HG03575 (cell line): ENCODE results near the gene MYH14.

Experiments
- ATAC-seq: cut with Tn5 transposase; IDR thresholded peaks from one replicate; pipeline ENCODE4 v1.9.1; 2021; ENCODE audit not compliant: unreplicated experiment, insufficient number of reproducible peaks, low FRiP score; ENCODE audit errors: extremely low read depth

The MYH14 gene

GRCh38 chr19:50250450-50251136 lies 47.2 kb downstream of the MYH14 start:
- ATAC-seq, result no peak

GRCh38 chr19:50252111-50252886 lies 48.9 kb downstream of the MYH14 start:
- no peak for ATAC-seq

- no peak for ATAC-seq
These were observed 49.5 kb downstream of the MYH14 start for GRCh38 chr19:50252887-50253268.

DNA sequence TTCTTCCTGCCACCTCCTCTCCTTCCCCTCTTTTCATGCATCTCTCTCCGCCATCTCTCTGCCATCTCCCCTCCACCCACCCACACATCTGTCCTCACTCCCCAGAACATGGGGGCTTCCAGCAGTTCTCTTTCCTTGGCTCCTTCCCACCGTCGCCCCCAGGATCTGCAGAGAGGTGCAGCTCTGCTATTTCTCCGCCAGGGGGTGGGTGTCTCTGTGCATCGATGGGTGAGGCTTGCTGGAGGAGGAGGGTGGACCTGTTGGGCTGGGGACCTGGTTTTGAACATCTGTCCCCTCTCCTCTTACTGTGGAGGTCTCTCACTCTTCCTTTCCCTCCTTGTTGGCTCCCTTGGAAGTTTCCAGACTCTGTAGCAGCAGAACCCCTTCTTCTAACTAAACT lies 51.7 kb downstream of the MYH14 start:
- ATAC-seq, result no peak

DNA sequence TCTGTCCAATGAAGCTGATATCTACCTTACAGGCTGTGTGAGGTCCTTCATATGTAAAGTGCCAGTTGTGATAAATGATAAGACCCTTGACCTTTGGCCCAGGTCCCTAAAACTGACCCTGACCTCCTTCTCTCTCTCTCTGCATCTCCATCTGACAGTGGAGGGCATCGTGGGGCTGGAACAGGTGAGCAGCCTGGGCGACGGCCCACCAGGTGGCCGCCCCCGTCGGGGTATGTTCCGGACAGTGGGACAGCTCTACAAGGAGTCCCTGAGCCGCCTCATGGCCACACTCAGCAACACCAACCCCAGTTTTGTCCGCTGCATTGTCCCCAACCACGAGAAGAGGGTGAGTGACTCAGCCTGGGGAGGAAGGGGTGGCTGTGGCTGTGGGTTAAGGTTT lies 53.7 kb downstream of the MYH14 start:
- ATAC-seq, result no peak

- ATAC-seq, result no peak
These were observed 55.5 kb downstream of the MYH14 start for GRCh38 chr19:50258918-50259372.

GRCh38 chr19:50261446-50261970 lies 58.1 kb downstream of the MYH14 start:
- ATAC-seq, result no peak

DNA sequence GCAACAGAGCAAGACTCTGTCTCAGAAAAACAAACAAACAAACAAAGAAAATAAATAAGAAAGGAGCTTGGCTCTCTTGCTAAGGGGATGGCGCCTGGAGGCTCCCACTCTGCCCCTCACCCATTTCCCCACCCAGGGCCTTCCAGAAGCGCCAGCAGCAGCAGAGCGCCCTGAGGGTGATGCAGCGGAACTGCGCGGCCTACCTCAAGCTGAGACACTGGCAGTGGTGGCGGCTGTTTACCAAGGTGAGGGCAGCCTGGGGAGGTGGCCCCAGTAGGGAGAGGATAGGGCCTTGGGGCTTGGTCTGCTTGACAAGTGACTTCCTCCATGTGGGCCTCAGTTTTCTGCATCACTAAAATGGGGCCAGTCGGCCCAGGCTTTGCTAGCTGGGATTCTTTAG lies 59.8 kb downstream of the MYH14 start:
- no peak for ATAC-seq

DNA sequence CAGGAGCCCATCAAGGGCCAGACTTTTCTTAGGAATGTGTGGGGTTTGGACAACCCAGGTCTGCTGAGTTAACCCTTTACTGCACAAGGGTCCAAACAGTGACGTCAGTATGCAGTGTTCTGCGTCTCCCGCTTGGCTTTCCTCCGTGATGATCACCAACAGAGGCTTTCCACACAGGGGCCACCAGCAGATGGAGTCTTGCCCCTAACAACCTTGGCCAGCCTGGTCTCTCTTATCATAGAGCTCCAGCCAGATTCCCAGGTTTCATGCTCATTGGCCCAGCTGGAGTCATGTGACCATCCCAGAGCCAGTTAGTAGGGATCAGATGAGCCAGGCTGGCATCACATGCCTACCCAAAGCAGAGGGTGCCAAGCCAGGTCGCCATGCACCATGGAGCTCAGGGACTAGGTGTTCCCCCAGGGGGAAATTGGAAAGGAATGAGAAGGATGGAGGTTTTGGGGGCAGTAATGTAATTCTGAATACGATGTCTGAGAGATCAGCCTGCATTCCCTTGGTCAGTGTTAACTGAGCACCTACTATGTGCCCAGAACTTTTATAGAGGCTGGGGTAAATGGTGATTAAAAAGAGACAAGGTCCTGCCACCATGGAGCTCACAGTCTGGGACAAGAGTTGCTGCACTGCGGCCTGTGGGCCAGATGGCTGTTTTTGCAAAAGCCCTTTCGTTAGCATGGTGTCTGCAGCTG lies 61.2 kb downstream of the MYH14 start:
- no peak for ATAC-seq

- ATAC-seq, result no peak
These were observed 62.6 kb downstream of the MYH14 start for GRCh38 chr19:50266041-50266440.

DNA sequence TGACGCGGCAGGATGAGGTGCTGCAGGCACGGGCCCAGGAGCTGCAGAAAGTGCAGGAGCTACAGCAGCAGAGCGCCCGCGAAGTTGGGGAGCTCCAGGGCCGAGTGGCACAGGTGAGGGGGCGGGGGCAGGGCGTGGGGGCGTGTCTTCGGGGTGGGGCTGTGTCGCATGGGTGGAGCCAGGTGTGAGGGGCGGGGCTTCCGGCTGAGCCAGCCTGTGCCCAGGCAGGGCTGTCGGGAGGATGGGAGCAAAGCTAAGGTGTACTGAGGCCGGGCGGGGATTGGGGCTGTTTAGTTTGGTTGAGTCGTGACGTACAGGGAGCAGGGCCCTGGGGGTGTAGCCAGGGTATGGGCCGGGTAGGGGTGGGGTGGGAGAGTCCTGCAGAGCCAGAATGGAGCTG lies 63.5 kb downstream of the MYH14 start:
- ATAC-seq, result no peak

DNA sequence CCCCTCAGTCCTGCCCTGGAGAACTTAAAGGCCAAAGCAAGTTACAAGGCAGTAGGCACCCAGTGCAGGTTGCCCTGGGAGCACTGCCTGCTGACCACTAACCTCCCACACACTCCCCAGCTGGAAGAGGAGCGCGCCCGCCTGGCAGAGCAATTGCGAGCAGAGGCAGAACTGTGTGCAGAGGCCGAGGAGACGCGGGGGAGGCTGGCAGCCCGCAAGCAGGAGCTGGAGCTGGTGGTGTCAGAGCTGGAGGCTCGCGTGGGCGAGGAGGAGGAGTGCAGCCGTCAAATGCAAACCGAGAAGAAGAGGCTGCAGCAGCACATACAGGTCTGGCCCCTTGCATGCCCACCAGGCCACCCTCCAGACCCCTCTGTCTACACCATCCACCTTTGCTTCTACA lies 64.6 kb downstream of the MYH14 start:
- no peak for ATAC-seq

GRCh38 chr19:50268501-50268900 lies 65.1 kb downstream of the MYH14 start:
- ATAC-seq, result no peak

GRCh38 chr19:50269653-50270052 lies 66.2 kb downstream of the MYH14 start:
- no peak for ATAC-seq

- ATAC-seq, result no peak
These were observed 69.0 kb downstream of the MYH14 start for GRCh38 chr19:50272263-50272897.

DNA sequence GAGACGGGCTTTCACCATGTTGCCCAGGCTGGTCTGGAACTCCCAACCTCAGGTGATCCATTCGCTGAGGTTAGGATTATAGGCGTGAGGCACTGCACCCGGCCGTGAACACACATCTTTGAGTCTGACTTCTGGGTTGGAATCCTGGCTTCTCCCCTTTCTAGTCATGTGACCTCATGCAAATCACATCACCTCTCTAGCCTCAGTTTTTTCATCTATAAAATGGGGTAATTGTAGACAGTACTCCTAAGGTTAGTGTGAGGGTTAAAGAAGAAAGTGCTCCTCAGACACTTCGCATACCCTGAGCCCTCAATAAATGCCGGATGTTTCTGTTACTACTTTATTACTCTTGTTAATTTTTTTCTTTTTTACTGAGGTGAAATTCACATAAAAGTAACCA lies 70.4 kb downstream of the MYH14 start:
- no peak for ATAC-seq

- no peak for ATAC-seq
These were observed 72.4 kb downstream of the MYH14 start for GRCh38 chr19:50275577-50276368.

GRCh38 chr19:50276370-50277063 lies 73.1 kb downstream of the MYH14 start:
- ATAC-seq, result no peak
